B cell (primary cell): ENCODE results near the gene PDZD8.

Experiments
- CTCF ChIP-seq: fragments of 200-600 bp; IDR thresholded peaks from one replicate; pipeline ENCODE4 v1.8.0; 2022; ENCODE audit warnings: antibody characterized with exemption, mild to moderate bottlenecking
- EZH2 ChIP-seq: IDR thresholded peaks from 2 replicates; pipeline ENCODE4 v1.6.1; 2012; ENCODE audit warnings: borderline replicate concordance, low read depth, mild to moderate bottlenecking, moderate library complexity, low read length; ENCODE audit not compliant: insufficient read depth, poor library complexity, severe bottlenecking

- no peak for TF ChIP-seq CTCF
- no peak for TF ChIP-seq EZH2
These were observed 20.2 kb downstream of the PDZD8 start for GRCh38 chr10:117355072-117355471.
